ENCODE measurements around the gene TTC39A.
A peak's percentile ranks its signal among the peaks of the same experiment; 100 is the strongest.

Gene TTC39A

GRCh38 chr1:51349862-51350261 is 19.5 kb upstream of the TTC39A start:
- H3K36me3 ChIP-seq (ENCODE audit: control insufficient read depth in 5 of 5, insufficient read depth in 5 of 5, low read length in 5 of 5) = peaks cover 0 to 22% (median 9%) of the 10 kb centered on the region in 5 donors
- peaks cover 6 to 10% (median 8%) of the 10 kb centered on the region in 5 donors for H3K27me3 ChIP-seq (ENCODE audit: control insufficient read depth in 5 of 5, insufficient read depth in 4 of 5, low read length in 5 of 5)
- H3K9ac ChIP-seq (ENCODE audit: low read length in 5 of 5) = peak overlapping the region in 1 of 5 donors; percentile 20
- H3K4me3 ChIP-seq (ENCODE audit: low read depth in 1 of 5, low read length in 5 of 5) = no peak overlapping the region
- H3K4me1 ChIP-seq (ENCODE audit: control insufficient read depth in 5 of 5, insufficient read depth in 5 of 5, low read length in 5 of 5) = peaks cover 0 to 16% (median 11%) of the 10 kb centered on the region in 5 donors
- H3K27ac ChIP-seq (ENCODE audit: low read depth, low read length) = no peak overlapping the region
- no peaks in the 10 kb centered on the region for H3K9me3 ChIP-seq (ENCODE audit: control insufficient read depth in 5 of 5, low read length in 5 of 5)

DNA sequence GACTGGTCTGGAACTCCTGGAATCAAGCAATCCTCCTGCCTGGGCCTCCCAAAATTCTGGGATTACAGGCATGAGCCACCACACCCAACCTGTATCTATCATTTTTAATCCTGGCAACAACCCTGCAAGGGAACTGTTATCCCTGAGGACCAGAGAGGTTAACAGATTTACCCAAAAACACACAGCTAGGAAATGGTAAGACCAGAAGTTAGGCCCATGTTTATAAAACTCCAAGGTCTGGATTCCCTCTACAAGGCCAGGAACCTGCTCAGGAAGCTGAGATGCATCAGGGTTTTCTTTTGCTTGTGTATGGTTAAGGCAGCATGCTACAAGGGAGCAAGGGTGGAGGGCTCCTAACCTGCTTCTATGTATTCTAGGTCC is 17.8 kb upstream of the TTC39A start:
- Histone ChIP-seq H3K4me1 (ENCODE audit: control insufficient read depth in 5 of 5, insufficient read depth in 5 of 5, low read length in 5 of 5) (peaks cover 0 to 20% (median 16%) of the 10 kb centered on the region in 5 donors), H3K36me3 (ENCODE audit: control insufficient read depth in 5 of 5, insufficient read depth in 5 of 5, low read length in 5 of 5) (peaks cover 0 to 9% (median 0%) of the 10 kb centered on the region in 5 donors), H3K9ac (ENCODE audit: low read length in 5 of 5) (no peak overlapping the region), H3K4me3 (ENCODE audit: low read depth in 1 of 5, low read length in 5 of 5) (no peak overlapping the region), H3K9me3 (ENCODE audit: control insufficient read depth in 5 of 5, low read length in 5 of 5) (no peaks in the 10 kb centered on the region), H3K27ac (ENCODE audit: low read depth, low read length) (no peak overlapping the region), H3K27me3 (ENCODE audit: control insufficient read depth in 5 of 5, insufficient read depth in 4 of 5, low read length in 5 of 5) (peaks cover 13 to 23% (median 20%) of the 10 kb centered on the region in 5 donors)

DNA sequence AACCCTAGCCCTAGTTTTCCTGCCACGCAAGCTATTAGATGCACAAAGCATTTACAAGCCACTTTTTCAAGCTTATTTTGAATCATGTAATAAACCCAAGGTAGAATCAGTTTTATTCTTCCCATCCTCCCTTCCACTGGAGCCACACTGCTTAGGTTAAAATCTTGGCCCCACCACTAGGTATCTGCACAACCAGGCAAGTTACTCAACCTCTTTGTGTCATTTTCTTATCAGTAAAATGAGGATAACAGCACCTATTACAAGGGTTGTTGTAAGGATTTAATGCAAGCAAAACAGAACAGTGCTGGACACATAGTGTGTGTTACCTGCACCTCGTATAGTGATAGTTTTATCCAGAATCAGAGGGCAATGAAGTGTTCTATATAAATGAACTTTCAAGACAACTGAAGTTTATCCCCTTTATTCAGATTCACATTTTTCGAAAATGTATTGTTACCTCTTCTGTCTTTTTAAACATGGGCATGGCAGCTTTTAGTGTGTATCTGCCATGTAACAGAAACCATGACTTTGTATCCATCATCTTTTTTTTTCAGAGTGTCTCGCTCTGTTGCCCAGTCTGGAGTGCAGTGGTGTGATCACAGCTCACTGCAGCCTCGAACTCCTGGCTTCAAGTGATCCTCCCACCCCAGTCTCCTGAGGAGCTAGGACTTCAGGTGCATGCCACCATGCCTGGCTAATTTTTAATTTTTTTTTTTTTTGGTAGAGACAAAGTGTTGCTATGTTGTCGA is 17.2 kb upstream of the TTC39A start:
- Histone ChIP-seq H3K36me3 (ENCODE audit: control insufficient read depth in 5 of 5, insufficient read depth in 5 of 5, low read length in 5 of 5) (peaks cover 0 to 7% (median 0%) of the 10 kb centered on the region in 5 donors), H3K4me3 (ENCODE audit: low read depth in 1 of 5, low read length in 5 of 5) (no peak overlapping the region), H3K9me3 (ENCODE audit: control insufficient read depth in 5 of 5, low read length in 5 of 5) (no peaks in the 10 kb centered on the region), H3K4me1 (ENCODE audit: control insufficient read depth in 5 of 5, insufficient read depth in 5 of 5, low read length in 5 of 5) (peaks cover 0 to 20% (median 16%) of the 10 kb centered on the region in 5 donors), H3K27ac (ENCODE audit: low read depth, low read length) (no peak overlapping the region), H3K27me3 (ENCODE audit: control insufficient read depth in 5 of 5, insufficient read depth in 4 of 5, low read length in 5 of 5) (peaks cover 13 to 28% (median 23%) of the 10 kb centered on the region in 5 donors), H3K9ac (ENCODE audit: low read length in 5 of 5) (no peak overlapping the region)

- no peaks in the 10 kb centered on the region for H3K9me3 ChIP-seq (ENCODE audit: control insufficient read depth in 5 of 5, low read length in 5 of 5)
- no peak overlapping the region for H3K4me3 ChIP-seq (ENCODE audit: low read depth in 1 of 5, low read length in 5 of 5)
- H3K27me3 ChIP-seq (ENCODE audit: control insufficient read depth in 5 of 5, insufficient read depth in 4 of 5, low read length in 5 of 5) = peaks cover 13 to 37% (median 24%) of the 10 kb centered on the region in 5 donors
- H3K27ac ChIP-seq (ENCODE audit: low read depth, low read length) = no peak overlapping the region
- no peaks in the 10 kb centered on the region for H3K36me3 ChIP-seq (ENCODE audit: control insufficient read depth in 5 of 5, insufficient read depth in 5 of 5, low read length in 5 of 5)
- peaks cover 0 to 20% (median 16%) of the 10 kb centered on the region in 5 donors for H3K4me1 ChIP-seq (ENCODE audit: control insufficient read depth in 5 of 5, insufficient read depth in 5 of 5, low read length in 5 of 5)
- no peak overlapping the region for H3K9ac ChIP-seq (ENCODE audit: low read length in 5 of 5)
Observed at GRCh38 chr1:51346086-51346942, 16.0 kb upstream of the TTC39A start.

DNA sequence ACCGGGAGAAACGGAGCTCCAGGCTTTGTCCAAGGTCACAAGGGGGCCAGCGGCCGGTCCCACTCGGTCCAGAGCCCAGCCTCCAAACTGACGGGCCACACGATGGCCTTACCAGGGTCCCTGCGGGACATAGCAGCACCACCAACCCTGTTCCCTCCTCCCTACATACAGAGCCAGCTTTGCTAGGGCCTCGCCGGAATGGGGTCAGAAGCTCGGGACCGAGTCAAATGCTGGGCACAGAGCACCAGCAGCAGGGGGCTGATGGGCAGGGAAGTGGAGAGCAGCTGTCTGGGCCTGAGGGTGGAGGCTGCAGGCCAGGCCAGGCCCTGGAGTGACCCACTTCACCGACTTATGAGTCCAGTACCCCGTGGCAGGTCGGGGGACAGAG is 14.9 kb upstream of the TTC39A start:
- Histone ChIP-seq H3K9me3 (ENCODE audit: control insufficient read depth in 5 of 5, low read length in 5 of 5) (no peaks in the 10 kb centered on the region), H3K4me3 (ENCODE audit: low read depth in 1 of 5, low read length in 5 of 5) (peak overlapping the region in 2 of 5 donors; percentile 9 to 33), H3K9ac (ENCODE audit: low read length in 5 of 5) (no peak overlapping the region), H3K36me3 (ENCODE audit: control insufficient read depth in 5 of 5, insufficient read depth in 5 of 5, low read length in 5 of 5) (no peaks in the 10 kb centered on the region), H3K4me1 (ENCODE audit: control insufficient read depth in 5 of 5, insufficient read depth in 5 of 5, low read length in 5 of 5) (peaks cover 0 to 20% (median 16%) of the 10 kb centered on the region in 5 donors), H3K27ac (ENCODE audit: low read depth, low read length) (no peak overlapping the region), H3K27me3 (ENCODE audit: control insufficient read depth in 5 of 5, insufficient read depth in 4 of 5, low read length in 5 of 5) (peaks cover 13 to 37% (median 24%) of the 10 kb centered on the region in 5 donors)

DNA sequence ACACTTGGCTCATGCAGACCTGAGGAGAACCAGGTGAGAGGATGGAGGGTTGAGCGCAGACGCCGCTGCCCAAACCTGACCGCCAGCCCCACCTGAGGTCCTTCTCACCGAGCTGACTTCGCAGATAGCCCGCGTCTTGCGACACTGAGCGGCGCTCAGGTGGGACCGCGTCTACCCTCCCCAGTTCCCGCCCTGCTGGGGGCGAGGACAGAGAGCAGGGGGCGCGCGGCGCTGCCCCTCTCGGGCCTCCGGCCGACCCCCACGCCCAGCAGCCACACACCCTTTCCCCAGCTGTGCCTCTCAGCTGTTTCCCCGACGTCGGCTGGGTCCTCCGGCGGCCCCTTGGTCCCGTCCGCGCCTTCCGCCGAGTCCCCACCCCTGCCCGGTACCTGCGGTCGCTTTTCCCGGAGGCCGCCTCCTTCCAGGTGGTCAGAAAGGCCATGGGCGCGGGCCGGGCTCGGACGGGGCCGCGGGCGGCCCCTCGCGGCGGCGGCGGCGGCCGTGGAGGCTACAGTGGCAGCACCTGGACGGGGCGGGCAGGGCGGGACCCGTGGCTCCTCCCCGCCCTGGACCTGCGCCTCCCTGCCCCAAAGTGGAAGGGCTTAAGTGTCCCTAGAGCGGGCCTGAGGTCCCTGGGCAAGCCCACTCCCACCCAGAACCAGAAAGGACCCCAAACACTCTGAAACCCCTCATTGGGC is 14.4 kb upstream of the TTC39A start:
- no peak overlapping the region for H3K27ac ChIP-seq (ENCODE audit: low read depth, low read length)
- H3K9ac ChIP-seq (ENCODE audit: low read length in 5 of 5) = no peak overlapping the region
- H3K27me3 ChIP-seq (ENCODE audit: control insufficient read depth in 5 of 5, insufficient read depth in 4 of 5, low read length in 5 of 5) = peaks cover 13 to 37% (median 24%) of the 10 kb centered on the region in 5 donors
- no peaks in the 10 kb centered on the region for H3K9me3 ChIP-seq (ENCODE audit: control insufficient read depth in 5 of 5, low read length in 5 of 5)
- H3K4me1 ChIP-seq (ENCODE audit: control insufficient read depth in 5 of 5, insufficient read depth in 5 of 5, low read length in 5 of 5) = peaks cover 0 to 20% (median 16%) of the 10 kb centered on the region in 5 donors
- H3K36me3 ChIP-seq (ENCODE audit: control insufficient read depth in 5 of 5, insufficient read depth in 5 of 5, low read length in 5 of 5) = no peaks in the 10 kb centered on the region
- H3K4me3 ChIP-seq (ENCODE audit: low read depth in 1 of 5, low read length in 5 of 5) = peak overlapping the region in 2 of 5 donors; percentile 13 to 33

GRCh38 chr1:51344276-51344601 is 13.9 kb upstream of the TTC39A start:
- Histone ChIP-seq H3K9me3 (ENCODE audit: control insufficient read depth in 5 of 5, low read length in 5 of 5) (no peaks in the 10 kb centered on the region), H3K4me1 (ENCODE audit: control insufficient read depth in 5 of 5, insufficient read depth in 5 of 5, low read length in 5 of 5) (peaks cover 0 to 20% (median 16%) of the 10 kb centered on the region in 5 donors), H3K4me3 (ENCODE audit: low read depth in 1 of 5, low read length in 5 of 5) (no peak overlapping the region), H3K9ac (ENCODE audit: low read length in 5 of 5) (no peak overlapping the region), H3K27me3 (ENCODE audit: control insufficient read depth in 5 of 5, insufficient read depth in 4 of 5, low read length in 5 of 5) (peaks cover 13 to 37% (median 24%) of the 10 kb centered on the region in 5 donors), H3K36me3 (ENCODE audit: control insufficient read depth in 5 of 5, insufficient read depth in 5 of 5, low read length in 5 of 5) (no peaks in the 10 kb centered on the region), H3K27ac (ENCODE audit: low read depth, low read length) (no peak overlapping the region)

- H3K9me3 ChIP-seq (ENCODE audit: control insufficient read depth in 5 of 5, low read length in 5 of 5) = no peaks in the 10 kb centered on the region
- H3K36me3 ChIP-seq (ENCODE audit: control insufficient read depth in 5 of 5, insufficient read depth in 5 of 5, low read length in 5 of 5) = no peaks in the 10 kb centered on the region
- H3K4me3 ChIP-seq (ENCODE audit: low read depth in 1 of 5, low read length in 5 of 5) = no peak overlapping the region
- peaks cover 0 to 20% (median 16%) of the 10 kb centered on the region in 5 donors for H3K4me1 ChIP-seq (ENCODE audit: control insufficient read depth in 5 of 5, insufficient read depth in 5 of 5, low read length in 5 of 5)
- peaks cover 13 to 37% (median 24%) of the 10 kb centered on the region in 5 donors for H3K27me3 ChIP-seq (ENCODE audit: control insufficient read depth in 5 of 5, insufficient read depth in 4 of 5, low read length in 5 of 5)
- H3K9ac ChIP-seq (ENCODE audit: low read length in 5 of 5) = no peak overlapping the region
- H3K27ac ChIP-seq (ENCODE audit: low read depth, low read length) = no peak overlapping the region
Observed at GRCh38 chr1:51343624-51344023, 13.3 kb upstream of the TTC39A start.

- Histone ChIP-seq H3K4me1 (ENCODE audit: control insufficient read depth in 5 of 5, insufficient read depth in 5 of 5, low read length in 5 of 5) (peaks cover 0 to 20% (median 16%) of the 10 kb centered on the region in 5 donors), H3K9ac (ENCODE audit: low read length in 5 of 5) (no peak overlapping the region), H3K36me3 (ENCODE audit: control insufficient read depth in 5 of 5, insufficient read depth in 5 of 5, low read length in 5 of 5) (no peaks in the 10 kb centered on the region), H3K27me3 (ENCODE audit: control insufficient read depth in 5 of 5, insufficient read depth in 4 of 5, low read length in 5 of 5) (peaks cover 13 to 37% (median 24%) of the 10 kb centered on the region in 5 donors), H3K9me3 (ENCODE audit: control insufficient read depth in 5 of 5, low read length in 5 of 5) (no peaks in the 10 kb centered on the region), H3K4me3 (ENCODE audit: low read depth in 1 of 5, low read length in 5 of 5) (no peak overlapping the region), H3K27ac (ENCODE audit: low read depth, low read length) (no peak overlapping the region)
Observed at GRCh38 chr1:51342591-51343206, 12.3 kb upstream of the TTC39A start.
